Inferior parietal cortex (tissue), 1 donor: Measurements from ENCODE around the gene EXO1.
"Not testable (repeated sequence)": the region's sequence is repeated elsewhere in the genome, so short reads cannot be mapped to it uniquely, and the experiment has no call there.

ENCODE experiments used
- DNase-seq: peaks from one replicate; pipeline ENCODE4 v3.0.0-alpha.2; 2016; ENCODE audit errors: extremely low spot score

The EXO1 gene

DNA sequence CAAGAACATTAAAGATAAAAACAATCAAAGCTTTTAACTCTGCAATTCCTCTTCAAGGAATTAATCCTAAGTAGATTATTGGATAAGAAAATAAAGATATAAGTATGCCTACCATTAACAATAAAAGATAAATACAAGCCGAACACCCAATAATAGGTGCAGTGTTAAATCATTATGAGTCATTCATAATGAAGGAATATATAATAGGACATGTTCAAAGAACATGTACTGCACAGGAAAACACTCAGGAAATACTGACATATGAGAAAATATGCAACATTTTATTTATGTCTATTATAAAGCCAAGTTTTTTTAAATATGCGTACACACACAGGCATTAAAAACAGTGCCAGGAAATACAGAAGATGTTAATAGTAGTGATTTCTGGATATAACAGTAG is 11.1 kb upstream of the EXO1 start:
- no peak for DNase-seq

DNA sequence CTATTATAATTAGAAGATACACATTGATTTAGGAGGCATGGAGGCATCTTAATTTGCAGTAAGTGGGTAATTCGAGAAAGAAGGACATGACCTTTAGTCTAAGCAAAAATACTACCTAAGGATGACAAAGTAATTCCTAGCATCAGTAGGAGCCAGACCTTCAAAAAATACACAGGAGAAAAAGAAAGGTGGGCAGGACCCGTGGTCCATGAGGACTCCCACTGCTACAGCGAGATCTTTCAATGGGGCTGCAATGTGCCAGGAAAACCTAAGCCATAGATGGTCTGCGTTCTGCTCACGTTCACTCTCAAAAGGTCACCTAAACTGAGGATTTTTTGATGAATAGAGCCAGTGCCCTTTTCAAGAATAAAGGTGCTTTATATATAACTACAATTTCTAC is 10.6 kb upstream of the EXO1 start:
- no peak for DNase-seq

DNA sequence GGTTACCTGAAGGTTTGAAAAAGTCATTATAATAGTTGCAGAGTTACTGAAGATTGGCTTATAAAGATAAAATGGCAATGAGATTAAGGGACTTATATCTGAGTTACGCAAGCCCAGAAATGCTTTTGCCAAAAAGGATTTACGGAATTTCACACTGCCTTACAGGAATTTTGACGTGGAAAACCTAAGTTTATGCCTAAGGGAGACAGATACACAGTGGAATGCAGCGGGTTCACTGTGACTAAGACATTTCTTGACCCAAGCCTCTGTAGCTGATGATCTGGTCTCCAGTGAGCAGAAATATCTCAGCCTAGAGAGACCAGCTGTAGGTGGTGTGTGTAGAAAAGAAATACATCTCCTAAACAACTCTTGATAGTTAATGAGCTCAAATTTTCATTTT is 10.1 kb upstream of the EXO1 start:
- no peak for DNase-seq

DNA sequence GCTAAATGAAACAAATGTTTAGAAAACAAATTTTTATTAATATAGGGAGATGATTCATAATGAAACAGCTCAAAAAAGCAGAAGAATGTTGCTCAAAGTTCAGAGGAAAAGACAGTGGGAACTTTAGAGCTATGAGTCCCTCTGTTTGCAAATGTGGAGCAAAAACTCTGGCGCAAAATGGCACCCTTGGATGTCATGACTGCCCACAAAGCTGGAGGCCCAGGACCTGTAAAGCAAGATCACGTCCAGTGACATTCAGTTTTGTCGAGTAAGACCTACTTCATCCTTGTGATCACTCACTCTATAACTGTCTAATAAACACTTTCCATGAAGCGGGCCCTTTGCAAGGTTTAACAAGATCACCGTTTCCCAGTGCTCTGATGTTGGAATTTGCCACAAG is 9.1 kb upstream of the EXO1 start:
- no peak for DNase-seq

DNA sequence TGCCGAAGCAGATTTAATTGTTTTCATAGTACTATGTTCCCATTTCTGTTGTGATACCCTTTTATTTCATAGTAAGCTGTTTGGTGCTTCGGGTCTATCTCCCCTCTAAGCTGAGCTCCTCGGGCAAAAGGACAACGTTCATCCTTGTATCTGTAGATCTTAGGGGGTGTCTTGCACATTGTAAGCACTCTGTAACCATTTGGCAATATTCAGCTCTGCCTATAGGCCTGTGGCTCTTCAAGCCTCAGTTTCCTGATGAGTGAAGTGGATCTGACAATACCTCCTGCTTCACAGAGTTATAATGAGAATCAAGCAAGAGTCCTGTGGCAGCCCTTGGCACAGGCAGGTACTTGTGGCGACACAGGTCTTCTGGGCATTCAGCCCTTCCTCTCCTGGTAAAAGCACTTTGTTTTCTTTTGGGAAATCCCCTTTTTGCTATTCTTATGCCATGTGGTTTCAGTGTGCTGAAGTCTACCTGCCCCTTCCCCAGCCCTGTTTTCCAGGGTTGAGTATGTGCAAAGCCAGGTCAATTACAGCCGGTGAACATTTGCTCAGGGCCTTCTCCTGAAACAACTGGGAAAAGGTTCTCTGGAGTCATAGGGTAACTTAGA is 8.5 kb upstream of the EXO1 start:
- DNase-seq = no peak

DNA sequence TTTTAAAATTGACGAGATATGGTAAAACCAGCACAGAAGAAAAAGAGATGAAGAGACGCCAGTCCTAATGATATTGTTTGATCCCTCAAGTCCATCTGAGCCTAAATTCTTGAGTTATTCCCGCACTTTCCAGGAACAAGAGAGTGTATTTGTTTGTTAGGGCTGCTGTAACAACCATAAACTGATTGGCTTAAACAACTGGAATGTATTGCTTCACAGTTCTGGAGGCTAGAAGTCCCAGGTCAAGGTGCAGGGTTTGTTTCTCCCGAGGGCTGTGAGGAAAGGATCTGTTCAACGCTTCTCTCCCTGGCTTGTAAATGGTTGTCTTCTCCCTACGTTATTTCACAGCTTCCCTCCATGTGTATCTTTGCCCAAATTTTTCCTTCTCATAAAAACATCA is 7.8 kb upstream of the EXO1 start:
- DNase-seq = no peak

DNA sequence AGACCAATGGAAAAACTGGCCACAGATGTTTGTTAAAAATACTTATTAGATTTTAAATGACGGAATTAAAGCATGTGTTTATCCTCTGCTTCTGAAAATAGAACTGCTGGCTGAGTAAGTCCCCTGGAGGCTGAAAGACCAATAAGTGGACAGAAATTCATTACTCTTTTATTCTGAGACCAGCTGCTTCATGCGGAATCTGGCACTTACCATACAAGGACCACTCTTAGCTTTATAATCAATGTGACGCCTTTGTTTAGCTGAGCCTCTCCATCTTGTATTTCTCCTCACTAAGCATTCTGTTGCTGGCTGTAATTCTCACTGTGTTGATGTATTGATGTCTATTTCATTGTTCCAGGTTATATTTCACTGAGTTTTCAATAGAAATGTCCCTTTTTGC is 6.3 kb upstream of the EXO1 start:
- DNase-seq = no peak

DNA sequence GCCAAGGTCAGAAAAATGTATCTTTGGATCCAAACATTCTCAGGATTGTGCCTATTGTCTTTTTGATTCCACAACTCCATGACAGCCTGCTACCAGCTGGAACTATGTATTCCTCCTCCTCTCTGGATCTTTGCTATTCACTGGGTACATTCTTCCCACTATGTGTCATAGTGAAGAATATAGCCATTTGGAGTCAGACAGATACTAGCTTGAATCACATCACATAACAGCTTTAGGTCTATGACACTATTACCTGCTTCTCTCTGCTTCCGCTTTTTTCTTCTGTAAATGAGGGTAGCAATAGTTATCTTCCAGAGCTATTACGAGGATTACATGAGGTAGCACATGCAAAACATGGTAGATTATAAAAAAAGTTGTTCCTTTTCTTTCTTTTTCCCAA is 5.4 kb upstream of the EXO1 start:
- no peak for DNase-seq

DNA sequence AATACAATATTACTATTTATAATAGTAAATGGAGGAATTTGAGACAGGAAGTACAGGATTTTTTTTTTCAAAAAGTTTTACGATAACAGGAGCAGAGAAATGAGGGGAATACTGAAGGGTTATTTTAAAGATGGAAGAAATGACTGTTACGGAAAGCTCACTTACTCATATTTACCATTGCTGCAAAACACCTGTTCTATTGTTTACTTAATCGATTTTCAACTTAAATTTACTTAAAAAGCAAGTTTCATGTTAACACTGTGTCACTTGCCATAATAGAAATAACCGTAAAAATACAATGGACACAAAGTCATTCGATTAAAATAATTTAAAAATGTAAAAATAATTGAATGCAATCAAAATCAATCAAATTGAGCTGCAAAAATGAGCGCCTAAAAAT is 3.4 kb upstream of the EXO1 start:
- DNase-seq = no peak

DNA sequence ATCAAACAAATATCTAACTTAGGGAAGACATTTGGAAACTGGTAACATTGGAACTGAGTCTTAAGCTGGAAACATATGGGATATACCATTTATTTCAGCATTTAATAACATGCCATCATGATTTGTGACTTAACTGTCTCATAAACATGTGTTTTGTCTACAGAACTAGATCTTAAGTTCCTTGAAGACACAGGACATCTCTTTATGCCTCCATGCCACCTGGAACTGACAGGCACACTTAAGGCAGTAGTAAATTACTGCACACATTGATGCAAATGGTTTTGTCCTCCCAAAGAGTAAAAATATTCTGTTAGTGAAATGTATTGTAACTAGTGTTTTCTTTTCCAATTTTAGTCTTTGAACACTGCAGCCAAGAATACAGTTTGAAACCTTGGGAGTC is 1.6 kb upstream of the EXO1 start:
- no peak for DNase-seq

DNA sequence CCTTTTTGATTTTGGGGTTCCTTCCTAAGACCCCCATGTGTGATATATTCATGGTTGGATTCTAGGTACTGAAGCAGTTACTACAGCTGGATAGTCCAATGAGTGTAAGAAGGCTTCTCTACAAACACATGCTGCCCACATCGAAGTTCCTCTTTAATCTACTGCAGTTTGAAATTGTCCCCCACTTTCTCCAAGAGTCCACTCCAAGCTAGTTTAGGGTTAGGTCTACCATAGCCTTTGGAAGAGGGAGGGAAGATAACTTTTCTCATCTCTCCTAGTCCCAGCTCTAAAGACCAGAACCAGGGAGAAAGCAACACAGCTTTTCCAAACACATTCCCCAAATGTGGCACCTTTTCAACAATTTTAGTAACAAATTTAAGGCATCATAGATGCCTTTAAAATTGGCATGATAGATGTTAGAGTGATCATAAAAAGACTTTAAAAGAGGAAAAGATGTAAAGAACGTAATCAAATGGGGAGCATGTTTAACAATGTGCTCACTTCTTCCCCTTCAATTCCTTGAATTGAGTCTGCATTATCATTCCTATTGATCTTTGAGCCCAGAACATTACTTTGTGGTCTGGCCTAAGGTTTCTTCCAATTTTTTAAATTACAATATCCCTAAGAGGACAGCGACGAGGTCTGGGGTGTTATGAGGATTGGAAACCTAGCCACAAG is 1.0 kb upstream of the EXO1 start:
- no peak for DNase-seq

DNA sequence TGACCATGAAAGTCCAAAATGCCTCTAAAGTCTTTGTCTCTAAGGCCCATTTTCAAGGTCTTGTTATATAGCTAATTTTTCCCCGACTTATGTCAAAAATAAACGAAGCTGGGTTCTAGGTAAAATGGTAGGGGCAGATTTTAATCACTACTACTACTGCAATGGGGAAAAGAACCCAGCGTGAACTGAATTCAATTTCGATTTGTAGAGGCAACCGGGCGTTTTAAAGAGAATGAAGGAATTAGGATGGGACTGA is 536 bp upstream of the EXO1 start:
- no peak for DNase-seq

DNA sequence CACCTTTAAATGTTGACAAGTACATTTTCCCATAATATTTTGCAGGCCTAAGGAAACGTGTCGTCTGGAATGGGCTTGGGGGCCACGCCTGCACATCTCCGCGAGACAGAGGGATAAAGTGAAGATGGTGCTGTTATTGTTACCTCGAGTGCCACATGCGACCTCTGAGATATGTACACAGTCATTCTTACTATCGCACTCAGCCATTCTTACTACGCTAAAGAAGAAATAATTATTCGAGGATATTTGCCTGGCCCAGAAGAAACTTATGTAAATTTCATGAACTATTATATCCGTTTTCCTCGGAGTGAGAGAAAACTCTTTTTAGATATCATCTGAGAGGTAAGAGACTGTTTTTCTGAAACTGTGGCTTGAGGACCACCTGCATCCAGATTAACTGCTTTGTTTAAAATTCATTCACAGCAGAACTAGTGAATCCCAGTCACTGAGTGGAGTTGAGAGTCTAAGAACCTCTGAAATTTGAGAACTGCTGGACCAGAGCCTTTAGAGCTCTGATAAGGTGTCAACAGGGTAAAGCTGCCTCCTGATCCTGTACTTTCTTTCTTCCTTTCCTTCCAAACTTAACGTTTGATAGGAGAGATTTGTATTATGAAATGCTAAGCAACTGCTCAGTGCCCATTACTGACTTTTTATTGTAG is 811 bp downstream of the EXO1 start:
- DNase-seq = no peak

DNA sequence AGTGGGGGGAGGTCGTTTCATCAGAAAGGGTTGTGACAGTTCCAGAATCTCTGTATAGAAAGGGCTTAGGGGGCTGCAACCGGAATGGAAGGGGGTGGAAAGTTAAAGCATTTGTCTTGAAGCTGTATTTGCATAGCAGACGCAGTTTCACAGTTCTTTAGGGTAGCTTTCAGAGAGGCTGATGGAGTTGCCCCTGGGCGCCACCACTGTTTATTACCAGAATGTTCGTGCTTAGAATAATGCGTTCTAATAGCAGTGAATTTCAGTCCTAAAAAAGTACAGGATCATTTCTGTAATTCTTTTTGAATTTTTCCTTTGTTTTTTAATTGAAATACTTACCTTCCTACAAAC is 1.3 kb downstream of the EXO1 start:
- no peak for DNase-seq

DNA sequence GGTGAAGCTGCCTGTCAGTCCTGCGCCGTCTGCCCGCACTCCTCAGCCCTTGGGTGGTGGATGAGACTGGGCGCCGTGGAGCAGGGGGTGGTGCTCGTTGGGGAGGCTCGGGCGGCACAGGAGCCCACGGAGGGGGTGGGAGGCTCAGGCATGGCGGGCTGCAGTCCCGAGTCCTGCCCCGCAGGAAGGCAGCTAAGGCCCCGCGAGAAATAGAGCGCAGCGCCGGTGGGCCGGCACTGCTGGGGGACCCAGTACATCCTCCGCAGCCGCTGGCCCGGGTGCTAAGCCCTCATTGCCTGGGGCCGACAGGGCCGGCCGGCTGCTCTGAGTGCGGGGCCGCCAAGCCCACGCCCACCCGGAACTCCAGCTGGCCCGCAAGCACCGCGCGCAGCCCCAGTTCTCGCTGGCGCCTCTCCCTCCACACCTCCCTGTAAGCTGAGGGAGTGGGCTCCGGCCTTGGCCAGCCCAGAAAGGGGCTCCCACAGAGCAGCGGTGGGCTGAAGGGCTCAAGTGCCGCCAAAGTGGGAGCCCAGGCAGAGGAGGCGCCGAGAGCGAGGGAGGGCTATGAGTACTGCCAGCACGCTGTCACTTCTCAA is 7.6 kb downstream of the EXO1 start:
- not testable (repeated sequence) for DNase-seq

DNA sequence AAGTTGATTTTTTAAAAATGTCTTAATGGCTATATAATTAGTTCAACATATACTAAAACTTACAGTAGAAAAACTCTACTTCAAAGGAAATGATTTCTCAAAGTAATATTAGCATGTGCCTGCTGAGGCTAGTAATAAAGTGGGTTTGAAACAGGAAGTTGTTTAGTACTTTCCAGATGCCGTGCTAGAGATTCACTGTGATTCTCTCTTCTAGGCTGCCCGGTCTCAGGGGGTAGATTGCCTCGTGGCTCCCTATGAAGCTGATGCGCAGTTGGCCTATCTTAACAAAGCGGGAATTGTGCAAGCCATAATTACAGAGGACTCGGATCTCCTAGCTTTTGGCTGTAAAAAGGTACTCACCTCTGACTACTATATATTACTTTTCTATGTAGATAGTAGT is 9.1 kb downstream of the EXO1 start:
- no peak for DNase-seq

DNA sequence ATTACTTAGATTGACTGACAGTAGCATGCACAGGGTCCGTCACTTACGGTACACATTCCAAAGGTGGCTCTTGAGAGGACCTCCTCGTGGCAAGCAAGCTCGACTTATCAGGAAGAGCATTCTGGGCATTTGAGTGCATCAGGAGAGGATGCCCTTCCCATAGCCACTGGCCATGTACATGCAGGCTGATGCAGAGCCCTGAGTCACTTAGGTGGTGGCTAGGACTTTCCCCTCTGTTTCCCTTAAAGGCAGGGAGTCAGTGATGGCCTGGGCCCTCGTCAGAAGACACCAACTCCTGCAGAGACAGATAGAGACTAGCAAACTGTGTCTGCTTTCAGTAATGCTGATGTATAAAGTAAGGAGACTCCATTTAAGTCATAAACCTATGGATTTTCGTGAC is 12.9 kb downstream of the EXO1 start:
- DNase-seq = no peak

DNA sequence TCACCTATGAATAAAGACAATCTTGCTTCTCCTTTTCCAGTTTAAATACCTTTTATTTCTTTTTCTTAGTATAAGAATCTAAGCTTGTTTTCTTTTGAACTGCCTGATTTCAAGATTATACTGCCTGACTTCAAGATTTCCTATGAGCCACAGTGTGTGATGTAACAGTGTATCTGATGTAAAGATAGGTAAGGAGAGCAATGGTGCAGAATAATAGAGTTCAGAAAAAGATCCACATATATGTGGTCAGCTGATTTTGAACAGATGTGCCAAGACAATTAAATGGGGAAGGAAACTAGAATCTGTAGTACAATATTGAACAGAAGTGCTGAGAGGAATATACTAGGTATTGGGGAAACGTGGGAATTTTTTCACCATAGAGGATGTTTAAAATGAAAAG is 21.0 kb downstream of the EXO1 start:
- DNase-seq = no peak

DNA sequence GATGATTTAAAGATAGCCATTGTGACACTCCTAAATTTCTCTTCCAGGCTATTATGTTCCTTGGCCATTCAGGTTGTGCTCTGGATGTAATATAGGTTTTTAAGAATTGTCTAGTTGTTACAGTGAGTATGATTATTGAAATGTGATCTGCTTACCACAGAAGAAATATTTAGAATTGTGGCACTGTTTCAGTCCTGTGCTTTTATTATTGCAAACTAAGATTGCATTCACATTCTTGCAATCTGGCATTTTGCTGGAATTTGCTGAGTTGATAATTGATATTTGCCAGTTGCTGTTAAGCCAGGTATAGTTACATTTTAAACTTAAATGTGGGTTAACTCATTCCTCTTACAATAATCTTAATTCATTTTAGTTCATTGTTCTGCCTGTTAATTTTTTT is 22.3 kb downstream of the EXO1 start:
- no peak for DNase-seq

DNA sequence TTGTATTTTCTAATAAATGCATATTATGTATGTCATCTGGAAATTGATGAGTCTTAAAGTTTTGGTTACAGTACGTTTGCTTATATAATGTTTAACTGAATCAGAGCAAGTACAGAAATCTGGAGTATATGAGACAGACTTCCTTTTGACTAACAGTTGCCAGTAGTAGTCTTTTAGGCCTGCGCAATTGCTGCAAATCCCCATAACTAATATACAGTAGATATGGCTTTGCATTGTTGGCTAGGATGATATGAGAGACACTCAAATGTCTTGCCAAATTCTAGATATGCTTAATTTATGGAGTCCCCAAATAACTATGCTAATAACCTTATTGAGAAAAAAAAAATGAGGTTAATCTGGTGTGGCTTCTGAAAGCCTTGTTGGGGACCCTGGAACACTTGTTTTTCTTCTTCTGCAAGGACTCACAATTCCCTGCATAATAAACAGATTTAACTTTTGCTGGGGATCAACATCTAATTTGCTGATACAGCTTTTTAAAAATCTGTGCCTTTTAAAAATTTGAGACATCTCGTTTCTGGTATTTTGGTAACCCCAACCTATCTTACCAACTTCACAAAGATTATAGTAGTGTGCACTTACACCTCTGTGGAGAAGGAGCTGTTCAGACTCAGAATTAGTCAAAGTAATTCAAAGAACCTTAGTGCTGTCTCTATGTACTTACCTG is 22.9 kb downstream of the EXO1 start:
- no peak for DNase-seq

DNA sequence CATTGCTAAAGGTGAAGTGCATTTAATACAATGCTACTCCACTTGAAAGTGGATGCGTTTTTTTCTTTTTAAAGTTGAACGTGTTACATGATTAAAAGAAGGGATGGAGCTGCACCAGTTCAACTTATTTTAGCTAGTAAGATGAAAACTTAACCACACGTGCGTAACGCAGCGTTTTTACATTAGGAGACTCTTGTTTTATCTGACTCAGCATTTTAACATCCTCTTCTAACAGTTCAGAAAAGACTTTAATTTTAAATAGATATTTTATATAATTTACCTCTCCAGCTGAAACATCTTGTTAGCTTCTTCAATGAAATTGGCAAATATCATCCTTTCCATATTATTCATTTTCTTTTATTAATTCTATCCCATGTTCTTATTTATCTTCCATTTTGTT is 33.4 kb downstream of the EXO1 start:
- DNase-seq = no peak

DNA sequence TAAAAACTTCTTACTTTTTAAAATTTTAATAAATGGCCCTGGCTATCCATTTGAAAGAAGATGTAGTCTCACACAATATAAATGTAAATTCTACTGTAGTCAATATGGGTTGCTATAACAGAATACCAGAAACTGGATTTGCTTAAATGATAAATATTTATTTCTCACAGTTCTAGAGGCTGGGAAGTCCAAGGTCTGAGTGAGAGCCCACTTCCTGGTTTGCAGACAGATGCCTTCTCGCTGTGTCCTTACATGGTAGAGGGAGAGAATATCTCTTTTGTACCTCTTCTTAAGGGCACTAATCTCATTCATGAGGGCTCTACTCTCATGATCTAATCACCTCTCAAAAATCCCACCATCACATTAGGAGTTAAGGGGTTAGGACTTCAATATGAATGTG is 35.2 kb downstream of the EXO1 start:
- no peak for DNase-seq

DNA sequence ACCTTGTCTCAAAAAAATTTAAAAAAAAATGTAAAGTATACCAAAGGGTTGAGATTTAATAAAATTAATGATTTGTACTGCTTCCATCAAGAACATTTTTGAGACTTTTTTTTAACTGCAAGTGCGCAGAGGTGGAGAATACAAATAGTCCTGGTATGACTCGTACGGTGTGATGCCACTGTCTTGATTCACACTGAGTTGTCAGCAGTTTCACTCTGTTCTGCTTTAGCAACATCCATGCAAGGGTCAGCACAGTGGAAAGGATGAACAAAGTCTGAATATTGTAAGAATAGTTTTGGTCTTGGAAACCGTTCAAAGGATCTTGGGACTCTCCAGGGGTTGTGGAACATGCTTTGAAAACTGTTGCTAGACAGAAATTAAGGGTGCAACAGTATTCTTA is 40.2 kb downstream of the EXO1 start:
- no peak for DNase-seq
